ENCODE measurements around the gene DDX10.
A peak's percentile ranks its signal among the peaks of the same experiment; 100 is the strongest.

DDX10 gene

DNA sequence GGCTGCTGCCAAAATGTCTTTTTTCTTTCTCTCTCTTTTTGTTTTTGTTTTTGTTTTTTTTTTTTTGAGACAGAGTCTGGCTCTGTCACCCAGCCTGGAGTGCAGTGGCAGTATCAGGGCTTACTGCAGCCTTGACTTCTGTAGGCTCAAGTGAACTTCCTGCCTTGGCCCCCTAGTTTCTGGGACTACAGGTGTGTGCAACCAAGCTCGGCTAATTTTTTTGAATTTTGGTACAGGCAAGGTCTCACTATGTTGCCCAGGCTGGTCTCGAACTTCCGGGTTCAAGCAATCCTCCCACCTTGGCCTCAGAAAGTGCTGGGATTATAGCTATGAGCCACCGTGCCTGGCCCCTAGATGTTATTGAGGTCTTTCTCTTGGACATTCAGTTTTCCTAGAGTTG lies 2.2 kb upstream of the DDX10 start:
- DNase-seq = no peak

DNA sequence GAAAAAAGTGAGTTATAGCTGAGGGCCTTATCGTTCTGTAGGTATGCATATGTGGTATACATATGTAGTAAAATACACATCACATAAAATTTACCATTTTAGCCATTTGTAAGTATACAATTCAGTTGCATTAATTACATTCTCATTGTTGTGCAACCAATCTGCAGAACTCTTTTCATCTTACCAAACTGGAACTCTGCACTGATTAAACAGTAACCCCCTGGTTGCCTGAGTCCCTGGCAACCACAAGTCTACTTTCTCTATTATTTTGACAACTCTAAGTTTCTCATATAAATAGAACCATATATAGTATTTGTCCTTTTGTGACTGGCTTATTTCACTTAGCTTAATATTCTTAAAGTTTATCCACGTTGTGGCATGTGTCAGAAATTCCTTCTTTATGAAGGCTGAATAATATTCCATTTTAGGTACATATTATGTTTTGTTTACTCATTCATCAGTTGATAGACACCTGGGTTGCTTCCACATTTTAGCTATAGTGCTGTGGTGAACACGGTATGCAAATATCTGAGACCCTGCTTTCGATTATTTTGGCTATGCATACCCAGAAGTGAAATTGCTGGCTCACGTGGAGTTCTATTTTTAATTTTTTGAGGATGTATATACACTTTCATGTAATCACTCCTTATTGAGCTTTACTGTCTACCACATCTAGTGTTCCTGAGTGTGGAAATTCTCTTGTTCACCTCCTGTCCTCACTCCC lies 1.6 kb upstream of the DDX10 start:
- no peak for DNase-seq

DNA sequence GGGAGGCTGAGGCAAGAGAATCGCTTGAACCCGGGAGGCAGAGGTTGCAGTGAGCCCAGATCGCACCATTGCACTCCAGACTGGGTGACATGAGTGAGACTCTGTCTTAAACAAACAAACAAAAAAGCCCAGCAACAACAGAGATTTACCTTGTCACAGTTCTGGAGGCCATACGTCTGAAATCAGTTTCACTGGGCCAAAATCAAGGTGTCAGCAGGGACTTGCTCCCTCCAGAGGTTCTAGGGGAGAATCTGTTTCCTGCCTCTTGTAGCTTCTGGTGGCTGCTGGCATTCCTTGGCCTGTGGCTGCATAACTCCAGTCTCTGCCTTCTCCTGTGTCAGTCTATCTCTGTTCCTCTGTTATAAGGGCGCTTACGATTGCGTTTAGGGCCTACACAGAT lies 1.5 kb downstream of the DDX10 start:
- no peak for DNase-seq

DNA sequence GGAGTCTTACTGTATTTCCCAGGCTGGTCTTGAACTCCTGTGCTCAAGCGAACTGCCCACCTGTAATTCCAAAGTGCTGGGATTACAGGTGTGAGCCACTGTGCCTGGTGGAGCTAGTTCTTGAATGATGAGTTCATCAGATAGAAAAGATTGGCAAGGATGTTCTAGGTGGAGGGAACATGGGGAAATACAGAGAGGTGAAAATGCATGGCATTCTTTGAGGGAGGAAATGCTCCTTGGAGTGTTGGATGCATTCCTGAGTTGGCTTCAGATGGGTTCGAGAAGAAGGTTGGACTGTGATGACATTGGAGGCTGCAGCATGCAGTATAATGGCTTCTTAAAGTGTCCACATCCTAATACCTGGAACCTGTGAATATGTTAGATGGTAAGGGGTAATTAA lies 4.4 kb downstream of the DDX10 start:
- no peak for DNase-seq

DNA sequence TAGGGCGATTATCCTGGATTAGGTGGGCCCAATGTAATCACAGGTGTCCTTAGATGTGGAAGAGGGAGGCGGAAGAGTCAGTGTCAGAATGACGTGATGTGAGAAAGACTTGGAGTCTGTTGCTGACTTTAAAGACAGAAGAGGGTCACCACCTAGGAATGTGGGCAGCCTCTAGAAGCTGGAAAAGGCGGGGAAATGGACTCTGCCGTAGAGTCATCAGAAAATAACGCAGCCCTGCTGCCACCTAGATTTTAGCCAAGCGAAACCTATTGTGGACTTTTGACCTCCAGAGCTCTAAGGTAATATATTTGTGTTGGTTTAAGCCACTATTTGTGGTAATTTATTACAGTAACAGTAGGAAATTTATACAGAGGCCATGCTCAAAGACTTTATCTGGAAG lies 4.8 kb downstream of the DDX10 start:
- no peak for DNase-seq

DNA sequence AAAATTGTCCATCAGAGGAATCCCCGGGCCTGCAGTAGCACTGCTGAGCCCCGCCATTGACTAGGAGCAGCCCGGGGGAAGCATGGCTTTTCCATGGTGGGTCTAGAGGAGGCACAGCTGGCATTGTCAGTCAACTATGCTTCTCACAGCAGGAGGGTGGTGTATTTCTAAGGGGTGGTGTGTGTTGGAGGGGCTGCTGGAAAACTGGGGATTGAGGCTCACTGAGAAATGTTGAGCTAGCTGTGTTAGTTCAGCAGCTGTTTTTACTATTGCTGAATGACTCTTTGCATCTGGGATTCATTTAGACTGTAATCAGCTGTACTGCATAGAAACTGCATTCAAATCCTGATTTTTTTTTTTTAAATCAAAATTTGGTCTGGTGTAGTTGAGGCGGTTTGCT lies 5.6 kb downstream of the DDX10 start:
- DNase-seq = no peak

DNA sequence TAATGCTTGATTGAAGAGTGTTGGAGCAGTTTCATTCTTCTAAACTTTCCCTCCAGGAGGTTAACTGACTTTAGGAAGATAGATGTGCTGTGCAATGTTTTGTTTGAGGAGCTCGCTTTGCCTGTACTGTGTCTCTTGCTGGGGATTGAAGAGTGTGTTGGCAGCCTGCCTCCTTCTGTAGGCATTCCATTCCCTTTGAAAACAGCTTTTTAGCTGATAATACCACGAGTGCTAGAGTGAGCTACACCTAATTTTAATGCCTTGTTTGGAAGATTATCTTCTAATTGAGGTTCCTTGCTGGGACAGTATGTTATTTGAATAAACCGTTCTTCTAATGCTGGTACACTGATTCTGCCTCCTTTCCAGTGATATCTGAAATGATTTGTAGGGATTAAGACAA lies 7.2 kb downstream of the DDX10 start:
- DNase-seq = no peak

DNA sequence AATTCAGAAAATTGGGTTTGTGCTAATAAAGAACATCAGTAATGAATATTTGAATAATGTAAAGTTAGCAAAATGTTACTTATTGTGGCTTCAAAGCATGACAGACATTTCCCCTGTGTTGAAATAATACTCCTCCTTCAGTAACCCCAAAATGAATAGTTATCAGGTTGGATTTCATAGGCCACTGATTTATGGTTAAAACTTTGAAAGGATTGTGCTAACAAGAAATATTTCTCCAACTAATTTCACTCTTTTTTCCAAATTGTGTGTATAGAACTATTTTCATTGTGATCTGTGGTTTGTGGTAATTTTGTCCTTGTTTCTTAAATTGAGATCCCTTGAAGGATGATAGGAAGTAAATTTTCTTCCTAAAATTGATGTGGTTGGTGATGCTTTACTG lies 7.9 kb downstream of the DDX10 start:
- no peak for DNase-seq

DNA sequence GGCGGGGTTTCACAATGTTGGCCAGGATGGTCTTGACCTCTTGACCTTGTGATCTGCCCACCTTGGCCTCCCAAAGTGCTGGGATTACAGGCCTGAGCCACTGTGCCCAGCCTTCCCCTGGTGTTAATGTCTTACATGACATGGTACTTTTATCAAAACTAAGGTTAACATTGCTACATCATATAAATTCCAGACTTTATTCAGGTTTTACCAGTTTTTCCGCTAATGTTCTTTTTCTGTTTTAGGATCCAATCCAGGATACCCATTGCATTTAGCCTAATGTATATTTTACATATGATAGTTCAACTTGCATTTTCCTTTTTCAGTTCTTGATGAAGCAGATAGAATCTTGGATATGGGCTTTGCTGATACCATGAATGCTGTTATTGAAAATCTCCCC lies 14.2 kb downstream of the DDX10 start:
- no peak for DNase-seq

DNA sequence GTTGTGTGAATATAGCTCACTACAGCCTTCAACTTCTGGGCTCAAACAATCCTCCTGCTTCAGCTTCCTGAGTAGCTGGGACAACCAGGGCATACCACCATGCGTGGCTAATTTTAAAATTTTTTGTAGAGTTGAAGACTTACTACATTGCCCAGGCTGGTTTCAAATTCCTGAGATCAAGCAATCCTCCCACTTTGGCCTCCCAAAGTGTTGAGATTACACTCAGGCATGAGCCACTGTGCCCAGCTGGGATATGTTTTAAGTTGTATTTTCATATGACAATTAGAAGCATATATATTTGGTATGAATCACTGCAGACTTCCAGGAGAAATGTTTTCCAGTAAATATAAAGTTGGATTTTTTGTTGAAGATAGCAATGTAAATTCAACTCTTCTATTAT lies 15.4 kb downstream of the DDX10 start:
- no peak for DNase-seq

DNA sequence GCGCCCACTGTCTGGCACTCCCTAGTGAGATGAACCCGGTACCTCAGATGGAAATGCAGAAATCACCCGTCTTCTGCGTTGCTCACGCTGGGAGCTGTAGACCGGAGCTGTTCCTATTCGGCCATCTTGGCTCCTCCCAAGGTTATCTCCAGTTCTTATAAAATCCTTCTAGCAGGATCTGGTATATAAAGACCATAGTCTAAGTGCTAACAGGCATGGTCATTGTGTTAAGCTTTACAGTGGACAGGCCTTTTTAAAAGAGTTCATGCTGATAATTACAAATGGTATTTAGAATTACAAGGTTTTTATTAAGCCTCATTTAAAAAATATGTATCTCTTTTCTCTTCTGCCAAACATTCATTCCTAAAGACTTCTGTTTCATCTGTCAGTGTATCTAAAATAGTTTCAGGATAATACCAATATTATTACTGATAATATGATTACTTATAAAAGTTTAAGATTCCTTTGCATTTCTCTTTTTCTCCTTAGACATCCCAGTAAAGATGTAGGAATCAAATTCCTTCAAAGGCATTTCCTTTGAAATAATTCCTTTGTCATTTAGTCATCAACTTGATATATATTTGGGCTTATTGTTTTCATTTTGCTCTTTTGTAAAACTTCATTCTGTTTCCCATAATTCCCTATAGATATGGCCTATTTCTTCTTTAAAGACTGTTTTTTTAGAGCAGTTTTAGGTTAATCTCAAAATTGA lies 20.7 kb downstream of the DDX10 start:
- no peak for DNase-seq

DNA sequence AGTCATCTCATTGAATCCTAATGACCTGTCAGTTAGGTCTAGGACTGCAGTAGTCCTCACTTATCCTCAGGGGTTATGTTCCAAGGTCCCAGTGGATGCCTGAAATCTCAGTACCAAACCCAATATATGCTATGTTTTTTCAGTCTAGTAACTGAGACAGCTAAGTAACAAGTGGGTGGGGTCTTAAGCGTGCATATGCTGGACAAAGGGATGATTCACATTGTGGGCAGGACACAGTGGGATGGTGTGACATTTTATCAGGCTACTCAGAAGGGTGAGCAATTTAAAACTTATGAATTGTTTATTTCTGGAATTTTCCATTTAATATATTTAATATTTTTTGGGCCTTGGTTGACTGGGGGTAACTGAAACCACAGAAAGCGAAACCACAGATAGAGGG lies 29.0 kb downstream of the DDX10 start:
- DNase-seq = no peak

DNA sequence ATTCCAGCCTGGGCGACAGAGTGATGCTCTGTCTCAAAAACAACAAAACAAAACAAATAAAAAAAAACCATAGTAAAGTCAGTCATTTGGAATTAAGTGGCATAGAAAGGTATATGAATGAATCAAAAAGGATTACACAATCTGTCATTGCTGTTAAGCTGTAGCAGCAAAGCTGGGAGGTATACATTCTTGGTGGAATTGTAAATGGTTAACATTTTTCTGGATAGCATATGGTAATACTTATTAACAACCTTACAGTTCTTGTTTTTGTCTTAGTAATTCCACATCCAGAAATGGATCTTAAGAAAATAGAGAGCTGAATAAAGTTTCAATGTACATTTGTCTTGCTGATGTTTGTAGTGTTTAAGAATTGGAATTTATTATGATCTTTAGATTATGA lies 30.0 kb downstream of the DDX10 start:
- no peak for DNase-seq

DNA sequence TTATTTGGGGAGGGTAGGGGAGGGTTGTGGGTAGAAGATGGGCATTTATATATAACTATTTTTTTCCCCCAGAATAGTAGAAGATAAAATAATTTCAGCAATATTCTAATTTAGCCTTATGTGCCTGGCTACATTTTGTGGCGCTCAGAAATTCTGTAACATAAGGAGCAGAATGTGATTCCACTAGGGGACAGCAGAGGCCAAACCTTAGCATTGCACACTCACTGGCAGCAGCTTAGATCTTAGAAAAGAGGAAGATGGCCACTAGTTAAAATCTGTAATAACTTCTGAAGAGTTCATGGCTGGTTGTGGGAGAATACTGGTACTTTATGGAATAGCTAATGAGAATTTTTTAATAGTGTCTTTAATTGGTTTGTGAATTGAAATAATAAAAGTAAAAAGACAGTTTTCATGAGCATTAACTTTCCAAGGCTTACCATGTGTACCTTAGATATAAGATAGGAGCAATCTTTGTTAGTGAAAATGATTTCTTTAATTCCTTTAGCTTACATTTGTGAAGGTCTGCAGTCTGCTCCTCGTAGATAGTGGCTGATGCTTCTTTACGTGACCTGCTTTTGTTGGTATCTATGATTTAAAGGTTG lies 33.1 kb downstream of the DDX10 start:
- peak; percentile 12 to 14 for DNase-seq

DNA sequence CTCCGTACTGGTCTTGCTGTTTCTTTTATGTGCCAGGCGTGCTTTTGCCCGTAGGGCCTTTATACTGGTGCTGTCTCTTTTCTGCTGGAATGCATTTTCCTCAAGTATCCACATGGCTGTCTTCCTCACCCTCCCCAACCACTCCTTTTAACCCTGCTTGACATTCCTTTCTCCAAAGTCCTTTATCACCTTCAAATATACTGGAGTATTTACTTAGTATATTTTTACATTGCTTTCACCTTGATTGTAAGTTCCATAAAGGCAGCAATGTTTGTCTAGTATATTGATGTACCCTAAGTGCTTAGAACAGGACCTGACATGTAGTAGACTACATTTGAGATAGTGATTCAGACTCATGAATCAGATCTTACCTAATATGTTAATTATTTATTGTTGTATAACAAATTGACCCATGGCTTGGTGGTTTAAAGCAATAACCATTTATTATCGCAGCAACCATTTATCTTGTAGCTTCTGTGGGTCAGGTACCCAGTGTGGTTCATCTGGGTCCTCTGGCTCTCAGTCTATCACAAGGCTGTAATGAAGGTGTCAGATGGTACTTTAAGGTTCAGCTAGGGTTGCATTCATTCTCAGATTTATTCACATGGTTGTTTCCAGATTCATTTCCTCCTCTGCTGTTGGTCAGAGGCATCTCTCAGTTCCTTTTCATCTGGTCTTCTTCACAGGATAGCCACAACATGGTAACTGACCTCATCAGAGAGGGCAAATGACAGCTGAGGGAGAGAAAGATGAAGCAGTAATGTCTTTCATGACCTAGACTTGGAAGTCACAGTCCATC lies 34.2 kb downstream of the DDX10 start:
- no peak for DNase-seq

DNA sequence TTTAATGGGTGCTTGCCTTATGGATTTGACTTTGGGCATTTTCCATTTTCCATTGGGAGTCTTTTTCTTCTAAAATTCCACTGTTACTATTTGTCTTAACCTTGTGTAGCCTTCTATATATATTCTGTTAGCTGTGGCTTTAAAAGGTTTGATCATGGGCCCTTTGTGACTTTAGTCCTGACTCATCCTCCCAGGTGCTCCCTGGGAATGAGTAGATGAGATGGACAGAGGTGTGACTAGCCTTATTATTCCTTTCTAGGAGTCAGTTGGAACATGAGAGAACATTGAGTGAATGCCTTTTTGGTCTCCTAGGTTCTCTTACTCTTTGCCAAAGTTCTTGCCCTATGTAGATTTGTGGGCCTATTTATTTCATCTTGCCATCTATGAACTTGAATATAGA lies 39.0 kb downstream of the DDX10 start:
- no peak for DNase-seq

DNA sequence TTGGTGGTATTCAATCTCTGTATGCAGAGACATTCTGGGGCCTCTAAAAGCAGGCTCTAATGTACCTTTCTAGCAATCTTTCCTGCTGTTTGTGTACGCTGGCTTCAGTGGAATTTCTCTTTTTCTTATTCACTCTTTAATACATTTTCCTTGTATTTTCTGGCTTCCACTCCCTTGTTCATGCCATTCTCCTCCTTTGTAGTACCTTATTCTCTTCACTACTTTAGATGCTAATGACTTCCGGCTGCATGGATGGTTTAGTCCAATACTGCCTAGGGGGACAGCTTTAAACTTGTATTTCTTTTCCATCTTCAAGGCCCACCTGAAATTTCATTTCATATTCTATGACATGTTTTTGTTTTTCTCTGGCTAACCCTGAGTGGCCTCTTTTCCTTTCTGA lies 40.2 kb downstream of the DDX10 start:
- DNase-seq = no peak

DNA sequence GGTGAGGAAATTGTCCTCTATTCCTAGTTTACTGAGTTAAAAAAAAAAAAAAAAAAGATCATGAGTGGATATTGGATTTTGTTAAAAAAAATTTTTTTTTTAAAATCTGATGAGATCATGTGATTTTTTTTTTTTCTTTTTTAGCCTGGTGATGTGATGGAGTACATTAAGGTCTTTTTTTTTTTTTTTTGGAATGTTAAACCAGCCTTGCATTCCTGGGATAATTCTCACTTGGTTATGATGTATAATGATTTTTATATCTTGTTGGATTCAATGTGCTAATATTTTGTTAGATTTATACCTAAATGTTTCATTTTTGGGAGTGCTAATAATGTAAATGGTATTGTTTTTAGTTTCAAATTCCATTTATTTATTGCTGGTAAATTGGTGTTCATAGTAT lies 43.3 kb downstream of the DDX10 start:
- DNase-seq = no peak

DNA sequence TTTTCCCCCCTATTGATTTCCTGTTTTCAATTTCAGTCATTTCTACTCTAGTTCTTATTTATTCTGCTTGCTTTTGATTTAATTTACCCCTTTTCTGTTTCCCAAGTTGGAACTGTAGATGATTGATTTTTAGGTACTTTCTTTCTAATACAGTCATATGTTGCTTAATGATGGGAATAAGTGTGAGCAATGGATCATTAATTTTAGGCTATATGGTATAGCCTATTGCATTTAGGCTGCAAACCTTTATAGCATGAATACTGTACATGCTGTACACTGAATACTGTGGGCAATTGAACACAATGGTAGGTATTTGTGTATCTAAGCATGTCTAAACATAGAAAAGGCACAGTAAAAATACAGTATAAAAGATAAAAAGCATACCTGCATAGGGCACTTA lies 44.9 kb downstream of the DDX10 start:
- no peak for DNase-seq

DNA sequence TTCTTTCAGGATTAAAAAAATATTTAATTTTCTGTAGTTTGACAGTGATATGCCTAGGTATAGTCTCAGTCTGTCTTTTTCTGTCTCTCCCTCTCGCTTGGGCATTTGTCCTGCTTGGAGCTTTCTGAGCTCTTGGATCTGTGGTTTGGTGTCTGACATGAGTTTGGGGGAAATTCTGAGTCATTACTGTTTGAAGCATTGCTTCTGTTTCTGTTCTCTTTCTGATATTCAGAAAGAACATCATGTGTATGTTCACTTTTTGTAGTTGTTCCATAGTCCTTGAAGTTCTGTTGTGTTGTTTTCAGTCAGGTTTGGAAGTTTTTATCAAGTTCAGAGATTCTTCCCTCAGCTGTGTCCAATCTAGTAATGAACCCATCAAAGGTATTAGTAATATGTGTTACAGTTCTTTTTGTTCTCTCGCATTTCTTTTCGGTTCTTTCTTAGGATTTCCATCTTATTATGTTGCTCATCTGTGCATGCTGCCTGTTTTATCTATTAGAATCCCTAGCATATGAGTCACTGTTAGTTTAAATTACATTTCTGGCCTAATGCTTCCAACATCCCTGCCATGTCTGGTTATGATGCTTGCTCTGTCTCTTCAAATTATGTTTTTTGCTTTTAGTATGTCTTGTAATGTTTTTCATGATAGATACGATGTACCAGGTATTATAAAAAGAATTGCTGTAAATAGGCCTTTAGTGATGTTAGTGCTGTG lies 48.4 kb downstream of the DDX10 start:
- DNase-seq = no peak

DNA sequence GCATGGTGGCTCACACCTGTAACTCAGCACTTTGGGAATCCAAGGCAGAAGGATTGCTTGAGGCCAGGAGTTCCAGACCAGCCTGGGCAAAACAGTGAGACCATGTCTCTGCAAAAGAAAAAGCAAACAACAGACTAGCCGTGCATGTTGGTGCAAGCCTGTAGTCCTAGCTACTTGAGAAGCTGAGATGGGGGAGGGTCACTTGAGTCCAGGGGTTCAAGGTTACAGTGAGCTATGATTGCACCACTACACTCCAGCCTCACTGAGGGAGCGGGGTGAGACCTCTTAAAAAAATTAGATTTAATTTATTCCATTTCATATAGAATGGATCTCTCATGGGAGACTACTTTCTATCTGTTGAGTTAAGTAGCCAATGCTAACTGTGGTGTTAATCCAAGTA lies 50.4 kb downstream of the DDX10 start:
- no peak for DNase-seq

DNA sequence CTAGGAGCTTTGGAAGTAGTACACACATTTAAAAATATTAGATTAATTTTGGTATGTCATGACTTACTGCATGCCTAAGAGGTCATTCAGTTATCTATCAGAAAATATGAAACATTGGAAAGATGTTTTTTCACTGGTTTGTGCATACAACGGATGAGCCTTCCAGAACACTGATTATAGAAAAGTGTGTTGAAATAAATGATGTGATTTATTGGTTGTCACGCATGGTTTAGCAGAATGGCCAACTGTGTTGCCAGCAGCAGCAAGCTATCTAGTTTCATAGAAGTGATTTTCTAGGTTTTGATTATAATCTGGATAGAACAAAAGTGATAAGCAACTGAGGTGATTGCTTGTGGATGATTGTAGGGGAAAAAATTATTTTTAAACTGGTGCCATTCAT lies 53.6 kb downstream of the DDX10 start:
- DNase-seq = no peak

All from activated CD4-positive, alpha-beta T cell treated with anti-CD3 and anti-CD28 coated beads, Interleukin-2, amount 50 U/mL, for 4 hours (primary cell).